ENCODE data around the gene SCN4A.

Gene SCN4A

DNA sequence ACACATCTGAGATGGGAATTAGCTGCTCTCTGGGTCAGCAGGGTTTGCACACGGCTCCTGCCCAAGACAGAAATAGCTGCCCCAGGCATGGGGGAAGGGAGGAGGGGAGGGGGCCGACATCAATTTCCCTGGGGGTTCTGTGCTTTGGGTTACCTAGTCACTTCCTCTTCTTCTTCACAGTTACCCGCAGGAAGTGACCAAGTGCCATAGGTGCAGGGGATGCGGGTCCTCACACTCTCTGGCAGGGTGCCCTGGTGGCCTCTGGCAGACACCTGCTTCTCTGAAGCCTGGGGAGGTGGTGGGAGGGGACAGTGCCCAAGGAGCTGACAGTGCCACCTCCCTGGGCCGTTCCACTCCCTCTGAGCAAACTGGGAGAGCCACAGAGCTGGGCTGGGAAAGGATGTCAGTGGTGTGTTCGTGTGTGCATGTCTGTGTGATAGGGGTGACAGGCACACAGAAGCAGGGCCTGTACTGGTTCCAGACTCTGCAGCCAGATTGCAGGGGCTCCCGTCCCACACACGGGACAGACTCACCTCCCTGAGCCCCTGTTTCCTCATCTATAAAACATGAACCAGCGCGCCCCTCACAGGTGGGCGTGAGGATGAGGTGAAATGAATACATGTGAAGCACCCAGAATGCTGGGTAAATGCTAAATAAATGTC, 18.2 kb downstream of the SCN4A start:
- peak in 4 of 6 experiments; percentile 11 to 63 (median 20) for DNase-seq

DNA sequence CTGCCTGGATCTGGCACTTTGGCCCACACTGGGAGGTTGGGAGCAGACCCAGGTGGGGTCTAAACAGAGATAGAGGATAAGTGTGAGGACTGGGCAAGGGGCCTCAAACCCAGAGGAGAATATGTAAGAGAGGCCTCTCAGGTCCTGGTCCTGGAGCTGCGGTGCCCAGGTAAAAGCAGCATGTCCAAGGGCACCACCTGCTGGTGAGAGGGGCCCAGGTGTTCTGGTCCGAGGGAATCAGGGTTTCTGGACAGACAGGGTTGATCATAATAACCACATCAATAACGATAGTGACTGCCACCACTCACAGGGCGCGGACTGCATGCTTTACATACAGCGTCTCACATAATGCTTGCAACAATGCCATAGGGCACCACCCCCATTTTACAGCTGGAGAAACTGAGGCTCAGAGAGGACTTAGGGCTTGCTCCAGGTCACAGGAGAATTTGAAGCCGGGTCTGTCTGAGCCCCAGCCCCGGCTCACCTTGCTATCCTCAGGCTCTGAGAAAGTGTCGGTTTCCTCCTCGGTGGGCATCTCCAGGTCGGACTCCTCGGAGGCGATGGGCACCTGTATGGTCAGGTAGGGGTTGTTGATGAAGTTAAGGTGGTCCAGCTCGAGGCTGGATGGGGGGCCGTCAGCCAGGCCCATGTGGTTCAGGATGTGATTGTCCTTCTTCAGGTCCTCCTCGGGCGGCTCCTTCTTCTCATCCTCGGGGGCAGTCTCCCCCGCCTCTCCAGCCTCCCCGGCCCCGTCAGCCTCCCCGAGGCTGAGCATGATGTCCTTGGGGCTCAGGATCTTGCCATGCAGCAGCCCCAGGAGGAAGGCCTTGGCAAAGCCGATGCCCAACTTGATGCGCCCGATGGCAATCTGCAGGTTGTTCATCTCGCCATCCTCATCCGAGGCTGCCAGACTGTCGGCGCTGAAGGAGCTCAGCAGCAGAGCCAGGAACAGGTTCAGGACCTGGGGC, 21.5 kb downstream of the SCN4A start:
- peak in 2 of 6 experiments; percentile 5 to 9 for DNase-seq

DNA sequence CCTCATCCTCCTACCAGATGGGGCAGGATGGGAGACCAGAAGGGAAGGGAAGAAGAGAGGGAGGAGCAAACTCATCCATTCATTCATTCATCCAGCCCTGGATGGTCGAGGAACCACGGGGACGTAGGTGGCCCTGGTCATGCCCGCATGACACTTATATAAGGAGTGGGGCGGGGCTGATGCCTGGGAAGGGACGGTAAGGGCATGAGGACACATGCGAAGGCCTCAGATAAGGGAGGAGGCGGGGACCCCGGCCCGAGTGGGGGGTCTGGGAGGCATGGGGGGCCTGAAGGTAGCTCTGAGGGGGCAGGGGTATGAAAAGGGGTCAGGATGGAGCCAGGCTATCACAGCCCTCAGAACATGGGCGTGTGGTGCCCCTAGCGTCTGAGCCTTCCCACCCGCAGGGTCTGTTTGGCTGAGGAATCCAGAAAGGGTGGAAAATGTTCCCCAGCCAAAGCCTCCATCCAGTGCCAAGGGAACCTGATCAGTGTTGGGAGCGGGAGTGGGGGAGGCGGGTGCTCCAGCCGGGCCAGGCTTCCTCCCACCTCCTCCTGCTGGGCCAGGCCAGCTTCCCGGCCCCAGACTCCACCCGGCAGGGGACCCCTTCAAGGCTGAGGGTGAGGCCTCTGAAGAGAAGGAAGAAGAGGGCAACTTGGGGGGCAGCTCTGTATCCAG, 23.0 kb downstream of the SCN4A start:
- DNase-seq: no peak

DNA sequence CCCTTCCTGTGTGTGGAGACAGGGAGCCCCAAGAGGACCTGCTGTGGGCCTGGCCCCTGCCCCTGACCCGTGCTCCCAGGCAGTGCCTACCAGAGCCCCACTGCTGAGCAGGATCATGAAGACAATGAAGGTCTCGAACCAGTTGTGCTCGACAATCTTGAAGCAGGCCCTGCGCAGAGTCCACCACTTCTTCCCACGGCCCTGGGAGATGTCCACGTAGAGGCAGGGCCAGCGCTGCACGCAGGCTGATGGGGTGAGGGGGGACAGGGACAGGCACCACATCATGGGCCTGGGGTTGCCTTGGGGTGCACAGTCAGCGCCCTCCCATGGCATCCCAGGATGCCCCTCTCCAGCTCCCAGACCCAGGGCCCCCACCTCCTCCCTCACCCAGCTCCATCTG, 24.2 kb downstream of the SCN4A start:
- no peak for DNase-seq

DNA sequence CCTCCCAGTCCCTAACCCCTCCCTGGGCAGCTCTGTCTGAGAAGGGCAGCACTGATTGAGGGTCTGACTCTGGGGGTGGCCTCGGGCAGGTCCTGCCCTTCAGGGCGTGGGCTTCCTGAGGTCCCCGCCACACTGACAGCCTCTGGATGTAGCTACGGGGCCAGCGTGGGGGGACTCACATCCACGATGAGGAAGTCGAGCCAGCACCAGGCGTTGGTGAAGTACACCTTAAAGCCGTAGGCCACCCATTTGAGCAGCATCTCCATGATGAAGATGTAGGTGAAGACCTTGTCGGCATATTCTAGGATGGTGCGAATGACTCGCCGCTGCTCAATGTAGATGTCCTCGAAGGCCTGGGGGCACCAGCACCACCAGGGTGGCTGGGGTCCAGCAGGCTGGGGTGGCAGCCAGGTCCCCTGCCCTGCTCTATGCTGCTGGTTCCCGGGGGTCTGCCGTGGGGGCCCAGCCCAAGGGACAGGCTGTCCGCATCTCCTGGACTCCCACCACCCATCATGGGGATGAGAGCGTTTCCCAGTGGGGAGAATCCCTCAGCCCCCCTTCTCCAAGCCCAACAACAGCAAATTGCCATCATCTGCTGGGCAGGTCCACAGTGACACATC, 24.9 kb downstream of the SCN4A start:
- no peak for DNase-seq

DNA sequence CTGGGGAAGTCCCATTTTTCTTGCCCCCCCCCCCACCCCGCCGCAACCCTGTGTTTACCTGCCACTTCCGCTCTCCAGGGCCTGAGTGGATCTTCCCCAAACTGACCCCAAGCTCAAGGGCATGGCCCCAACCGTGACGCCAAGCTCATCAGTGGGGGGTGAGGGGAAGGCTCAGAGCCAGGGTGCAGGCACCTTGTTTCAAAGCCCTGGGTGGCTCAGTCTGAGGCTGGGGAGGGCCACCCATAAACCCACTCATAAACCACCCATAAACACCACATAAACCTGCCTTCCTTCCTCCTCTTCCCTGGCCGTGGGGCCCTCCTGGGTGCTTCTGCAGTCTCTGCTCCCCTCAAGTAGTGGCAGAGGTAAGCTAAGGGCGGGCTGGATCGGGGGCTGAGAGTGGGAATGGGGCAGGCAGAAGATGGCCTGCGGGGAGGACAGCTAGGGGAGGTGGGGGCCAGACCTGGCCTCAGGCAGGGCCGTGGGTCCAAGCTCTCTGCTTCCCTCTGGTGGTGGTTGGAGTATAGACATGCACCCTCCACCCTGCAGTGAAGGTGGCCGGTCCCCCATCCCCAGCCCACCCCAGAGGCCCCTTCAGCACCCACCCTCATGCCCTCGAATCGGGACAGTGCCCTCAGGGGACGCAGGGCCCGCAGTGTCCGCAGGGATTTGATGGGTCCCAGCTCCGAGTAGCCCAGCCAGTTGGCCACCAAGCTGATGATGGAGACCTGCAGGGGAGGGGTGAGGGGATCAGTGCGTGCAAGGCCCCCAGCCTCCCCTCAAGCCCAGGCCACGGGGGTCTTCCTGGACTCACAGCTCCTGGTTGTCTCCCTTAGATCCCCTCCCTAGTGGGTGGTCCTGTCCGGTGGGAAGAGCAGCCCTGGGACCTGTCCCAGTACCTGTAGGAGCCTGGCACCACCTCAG, 26.0 kb downstream of the SCN4A start:
- peak; percentile 28 to 73 (median 38) for DNase-seq

DNA sequence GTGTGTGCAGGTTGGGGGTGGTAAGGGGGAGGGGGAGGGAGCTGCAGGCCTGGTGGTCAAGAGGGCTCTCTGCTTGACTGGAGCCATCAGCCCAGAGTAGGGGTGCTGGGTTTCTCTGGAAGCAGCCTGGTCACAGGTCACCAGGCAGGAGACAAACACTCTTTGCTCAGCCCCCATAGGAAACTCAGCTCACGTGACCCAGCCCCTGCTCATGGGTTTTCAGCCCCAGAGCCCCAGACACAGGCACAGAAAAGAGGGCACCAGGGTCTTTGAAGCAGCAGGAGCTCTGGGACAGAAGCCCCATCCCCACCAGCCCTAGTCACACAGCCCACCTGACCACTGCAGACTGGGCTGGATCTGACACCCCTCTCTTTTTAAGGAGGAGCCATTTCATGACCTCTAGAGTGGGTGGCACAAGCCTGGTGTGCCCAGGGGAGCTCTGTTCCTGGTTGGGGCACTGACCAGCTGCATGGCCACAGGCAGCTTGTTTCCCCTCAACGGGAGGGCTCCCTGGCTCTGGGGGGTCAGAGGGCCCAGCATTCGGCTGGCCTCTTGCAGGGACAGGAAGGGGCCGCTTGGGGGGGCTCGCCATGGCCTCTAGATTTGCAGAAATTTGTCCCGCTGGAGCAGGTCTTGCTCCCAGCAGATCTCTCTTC, 26.8 kb downstream of the SCN4A start:
- DNase-seq: no peak

DNA sequence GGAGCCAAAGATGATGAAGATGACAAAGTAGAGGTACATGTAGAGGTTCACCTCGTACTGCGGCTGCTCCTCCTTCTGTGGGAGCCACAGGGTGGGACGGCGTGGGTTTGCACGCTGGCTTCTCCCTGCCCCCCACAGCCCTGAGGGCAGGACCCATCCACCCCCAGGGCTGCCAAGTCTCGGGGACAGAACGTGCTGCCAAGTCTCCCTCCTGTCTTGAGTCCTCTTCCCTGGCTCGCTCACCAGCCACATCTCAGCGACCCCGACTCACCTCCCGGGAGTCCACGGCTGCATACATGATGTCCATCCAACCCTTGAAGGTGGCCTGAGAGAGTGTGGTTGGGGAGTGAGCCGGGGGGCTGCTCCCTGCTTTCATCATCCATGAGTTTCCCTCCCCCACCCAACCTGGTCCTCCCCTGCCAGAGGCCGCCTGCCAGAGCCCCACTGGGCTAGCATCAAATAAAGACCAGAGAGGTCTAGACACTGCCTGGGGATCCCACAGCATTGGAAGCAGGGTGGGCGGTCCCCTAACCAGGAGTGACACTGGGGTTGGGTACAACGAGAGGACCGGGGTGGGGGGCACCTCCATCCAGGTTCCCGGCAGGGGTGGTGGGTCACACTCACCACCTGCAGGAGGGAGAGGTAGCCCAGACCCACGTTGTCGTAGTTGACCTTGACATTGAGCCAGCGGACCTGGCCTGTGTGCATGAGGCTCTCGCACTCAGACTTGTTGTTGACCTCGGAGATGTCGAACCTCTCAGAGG, 27.8 kb downstream of the SCN4A start:
- DNase-seq: no peak

DNA sequence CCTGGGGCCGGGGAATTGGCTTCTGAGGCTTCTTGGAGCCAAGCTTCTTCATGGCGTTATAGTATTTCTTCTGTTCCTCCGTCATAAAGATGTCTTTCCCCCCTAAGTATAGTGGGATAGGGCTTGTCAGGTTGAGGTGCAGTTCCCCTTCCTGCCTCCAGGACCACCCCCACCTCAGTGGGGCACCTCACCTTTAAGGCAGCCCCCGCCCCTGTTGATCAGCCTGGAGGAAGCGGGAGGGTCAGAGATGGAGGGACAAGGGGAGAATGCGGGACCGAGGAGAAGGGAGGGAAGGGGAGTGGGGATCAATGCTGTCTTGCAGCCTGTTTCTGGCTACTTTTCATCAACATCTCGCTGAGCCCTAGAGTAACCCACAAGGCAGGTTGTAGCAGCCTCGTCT, 29.0 kb downstream of the SCN4A start:
- no peak for DNase-seq

DNA sequence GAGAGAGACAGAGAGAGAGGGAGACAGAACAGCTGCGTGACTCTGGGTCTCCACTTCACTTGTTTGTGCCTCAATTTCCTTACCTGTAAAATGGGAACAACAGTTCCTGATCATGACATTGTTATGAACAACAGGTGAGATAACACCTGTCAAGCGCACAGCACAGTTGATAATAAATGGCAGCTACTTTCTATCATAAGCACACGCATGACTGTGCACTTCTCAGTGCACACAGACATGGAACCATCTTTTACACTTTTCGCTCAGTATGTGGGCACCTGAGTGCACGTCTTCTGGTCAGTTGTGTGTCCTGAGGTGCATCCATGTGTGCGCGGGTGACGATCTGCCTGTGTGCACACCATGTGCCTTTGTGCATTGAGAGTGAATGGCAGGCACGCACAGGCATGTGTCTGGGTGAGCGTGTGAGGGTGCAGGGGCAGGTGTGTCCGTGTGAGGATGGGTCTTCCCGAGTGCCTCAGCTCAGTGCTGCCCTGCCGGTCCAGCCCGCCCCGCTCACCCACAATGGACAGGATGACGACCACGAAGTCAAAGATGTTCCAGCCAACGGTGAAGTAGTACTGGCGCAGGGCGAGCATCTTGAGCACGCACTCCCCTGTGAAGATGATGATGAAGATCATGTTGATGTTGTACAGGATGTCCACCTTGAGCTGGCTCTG, 30.3 kb downstream of the SCN4A start:
- no peak for DNase-seq

DNA sequence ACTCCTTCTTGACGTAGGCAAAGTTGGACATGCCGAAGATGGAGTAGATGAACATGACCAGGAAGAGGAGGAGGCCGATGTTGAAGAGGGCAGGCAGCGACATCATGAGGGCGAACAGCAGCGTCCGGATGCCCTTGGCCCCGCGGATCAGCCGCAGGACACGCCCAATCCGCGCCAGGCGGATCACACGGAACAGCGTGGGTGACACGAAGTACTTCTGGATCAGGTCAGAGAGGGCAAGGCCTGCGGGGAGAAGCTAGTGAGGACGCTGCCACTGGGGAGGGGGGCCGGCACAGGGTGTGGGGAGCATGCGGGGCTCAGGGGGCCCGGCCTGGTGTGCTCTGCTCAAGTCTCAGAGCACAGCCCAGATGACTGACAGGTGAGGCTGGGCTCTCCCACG, 31.0 kb downstream of the SCN4A start:
- no peak for DNase-seq

DNA sequence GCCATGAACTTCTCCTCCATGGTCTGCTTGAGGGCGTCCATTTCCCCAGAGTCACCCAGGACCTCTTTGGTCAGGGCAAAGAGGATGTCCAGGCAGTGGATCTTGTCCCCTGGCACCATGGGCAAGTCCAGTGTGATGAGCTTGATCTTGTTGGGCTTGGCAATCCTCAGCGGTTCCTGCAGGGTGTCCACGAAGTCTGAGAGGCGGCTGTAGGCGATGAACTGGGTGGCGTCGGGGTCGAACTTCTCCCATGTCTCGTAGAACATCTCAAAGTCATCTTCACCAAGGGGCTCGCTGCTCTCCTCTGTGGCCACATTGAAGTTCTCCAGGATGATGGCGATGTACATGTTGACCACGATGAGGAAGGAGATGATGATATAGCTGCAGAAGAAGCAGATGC, 31.6 kb downstream of the SCN4A start:
- DNase-seq: no peak

DNA sequence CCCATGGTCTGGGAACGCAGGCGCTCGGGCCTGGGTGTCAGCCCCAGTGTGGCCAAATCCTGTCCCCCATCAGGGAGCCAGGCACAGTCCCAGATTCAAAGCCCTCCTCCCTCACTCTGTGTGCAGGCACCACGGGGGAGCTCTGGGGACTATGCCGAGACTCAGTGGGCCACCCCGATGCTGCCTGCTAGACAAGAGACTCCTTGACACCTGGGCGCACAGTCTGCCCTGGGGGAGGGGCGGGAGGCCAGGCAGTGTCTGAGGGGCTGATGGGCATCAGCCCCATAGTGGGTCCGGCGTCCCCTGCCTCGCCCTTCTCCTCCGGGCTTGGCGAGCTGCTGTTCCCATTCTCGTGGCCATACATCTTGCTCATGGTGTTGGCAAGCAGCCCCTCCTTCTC, 32.1 kb downstream of the SCN4A start:
- DNase-seq: no peak

DNA sequence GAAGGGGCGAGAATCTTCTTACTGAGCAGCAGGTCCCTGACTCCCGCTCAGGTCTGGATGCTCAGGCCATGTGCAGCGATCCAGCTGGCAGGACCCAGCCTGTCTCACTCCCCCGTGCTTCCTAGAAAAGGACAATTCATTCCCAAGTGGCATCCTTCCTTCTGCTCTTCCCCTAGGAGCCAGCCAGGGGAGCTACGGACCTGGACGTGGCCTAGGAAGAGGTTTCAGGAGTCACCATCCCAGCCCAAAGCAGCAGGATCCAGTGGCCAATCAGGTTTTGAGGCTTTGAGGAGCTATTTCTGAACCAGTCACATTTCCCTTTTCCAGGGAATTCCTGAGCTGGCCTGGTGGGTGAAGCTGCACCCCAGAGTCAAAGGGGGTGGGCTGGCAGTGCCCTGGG, 32.8 kb downstream of the SCN4A start:
- no peak for DNase-seq

DNA sequence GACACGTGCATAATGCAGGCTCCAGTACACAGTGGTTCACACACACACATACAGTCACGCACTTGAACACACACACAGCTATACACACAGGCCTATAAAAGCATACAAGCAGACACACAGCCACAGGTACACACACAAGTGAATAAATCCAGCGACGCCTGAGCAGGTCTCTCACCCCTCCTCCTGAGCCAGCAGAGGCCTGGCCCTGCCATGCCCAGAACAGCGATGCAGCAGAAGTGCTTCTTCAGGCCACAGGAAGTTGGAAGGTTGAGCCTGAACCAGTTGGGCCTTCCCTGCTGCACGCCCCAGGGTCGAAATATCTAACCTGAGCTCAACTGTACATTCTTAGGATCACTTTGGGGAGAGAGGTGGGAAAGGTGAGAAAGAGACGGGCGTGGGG, 33.3 kb downstream of the SCN4A start:
- no peak for DNase-seq

DNA sequence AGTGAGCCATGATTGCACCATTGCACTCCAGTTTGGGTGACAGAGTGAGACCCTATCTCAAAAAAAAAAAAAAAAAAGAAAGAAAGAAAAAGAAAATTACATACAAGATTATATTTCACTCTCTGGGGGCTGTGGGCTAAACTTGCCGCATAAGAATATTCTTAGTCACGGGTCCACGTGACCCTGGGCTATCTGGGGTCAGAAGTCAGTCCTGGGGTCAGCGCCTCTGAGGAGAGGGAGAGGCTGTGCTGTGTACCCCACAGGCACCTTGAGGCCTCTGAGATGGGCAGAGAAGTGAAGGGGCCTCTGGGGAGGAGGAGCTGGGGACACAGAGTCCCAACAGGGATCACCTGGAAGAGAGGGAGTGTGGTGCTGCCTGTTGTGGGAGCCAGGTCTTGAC, 34.8 kb downstream of the SCN4A start:
- no peak for DNase-seq

DNA sequence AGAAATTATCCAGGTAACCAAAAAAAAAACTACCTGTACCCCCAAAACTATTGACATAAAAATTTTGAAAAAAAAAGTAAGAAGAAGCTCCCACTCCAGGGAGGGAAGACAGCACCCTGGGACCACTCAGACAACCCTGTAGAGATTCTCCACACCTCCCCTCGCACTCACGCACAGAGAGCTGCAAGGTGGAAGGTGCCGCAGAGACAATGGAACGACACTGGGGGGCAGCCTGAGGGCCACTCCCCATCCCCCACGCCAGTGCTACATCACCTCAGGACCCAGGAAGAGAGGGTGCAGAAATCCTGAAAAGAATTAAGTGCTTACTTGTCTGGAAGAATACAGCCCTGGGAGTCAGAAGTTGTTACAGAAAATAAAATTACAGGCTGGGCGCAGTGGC, 35.4 kb downstream of the SCN4A start:
- no peak for DNase-seq

DNA sequence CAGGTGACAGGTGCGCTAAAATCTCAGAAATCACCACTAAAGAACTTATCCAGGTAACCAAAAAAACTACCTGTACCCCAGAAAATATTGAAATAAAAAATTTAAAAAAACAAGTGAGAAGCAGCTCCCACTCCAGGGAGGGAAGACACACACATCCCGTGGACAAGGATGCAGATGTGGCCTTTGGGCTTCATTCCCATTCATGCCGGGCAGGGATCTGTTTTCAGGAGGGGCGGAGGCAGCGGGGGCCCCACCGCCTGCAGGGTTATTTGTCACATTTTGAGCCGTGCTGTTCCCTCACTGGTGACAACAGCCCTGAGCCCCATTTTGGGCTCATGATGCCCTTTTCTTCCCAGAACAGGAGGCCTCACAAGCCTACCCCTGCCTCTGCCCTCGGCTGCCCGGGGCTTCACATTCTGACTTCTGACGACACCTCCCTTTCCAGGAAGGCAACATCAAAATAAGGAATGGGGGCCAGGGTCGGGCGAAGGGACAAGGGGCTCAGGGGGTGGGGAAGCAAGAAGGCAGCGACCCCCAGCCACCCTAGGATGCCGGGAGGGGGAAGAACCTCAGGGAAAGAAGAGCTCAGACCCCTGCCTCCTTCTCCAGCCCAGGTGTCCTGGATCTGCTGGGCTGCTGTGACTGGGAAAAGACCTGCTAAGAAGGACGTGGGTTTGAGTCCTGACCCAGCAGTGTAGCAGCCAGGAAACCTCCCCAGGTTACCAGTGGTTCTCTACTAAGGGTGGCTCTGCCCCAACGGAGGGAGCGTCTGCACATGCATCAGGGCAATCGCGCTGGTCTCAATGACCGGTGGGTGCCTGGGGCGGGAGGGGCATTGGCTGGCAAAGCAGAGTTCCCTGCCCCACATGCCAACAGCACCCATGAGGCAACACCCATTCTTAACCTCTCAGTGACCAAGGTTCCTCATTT, 38.3 kb downstream of the SCN4A start:
- no peak for DNase-seq

DNA sequence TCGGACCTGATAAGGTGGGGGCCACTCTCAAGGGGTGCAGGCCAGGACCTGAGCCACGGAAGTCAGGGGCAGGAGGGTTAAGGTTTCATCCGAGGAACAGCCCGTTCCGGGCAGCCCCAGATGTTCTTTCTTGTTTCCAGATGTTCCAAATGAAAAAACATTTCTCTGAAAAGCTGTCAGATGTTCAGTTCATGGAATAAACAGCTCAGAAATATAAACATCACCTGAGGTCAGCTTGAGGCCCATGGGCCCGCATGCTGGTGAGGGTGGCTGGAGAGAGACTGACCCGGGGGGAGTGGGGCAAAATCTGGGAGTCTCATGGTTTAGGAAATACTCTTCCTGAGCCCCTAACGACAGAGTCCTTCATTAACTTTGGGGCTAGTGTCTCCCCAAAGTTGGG, 39.1 kb downstream of the SCN4A start:
- DNase-seq: no peak
